Activated T-cell treated with anti-CD3 and anti-CD28 coated beads, Interleukin-2, amount 50 U/mL, for 72 hours (primary cell): ENCODE data around the gene GET4. TPM values are rescaled to one million over a fixed set of nuclear protein-coding genes. Genes with fewer than 3 reads are reported as not detected.

Experiments used
- total RNA-seq, 2 donors: library from RNA; stranded (reverse); gene quantifications; one replicate each; pipeline ENCODE4 v1.2.3, GENCODE V29; 2022

The GET4 gene
- total RNA-seq, 2 donors from 2014 or later = 33.8 to 34.9 TPM

Other genes with a start within 250 kb of the GET4 start
- 10 to 100 TPM; 12.0 to 15.9 TPM for gene DNAAF5, start 149.9 kb upstream of the GET4 start, total RNA-seq
- gene PRKAR1B, start 149.3 kb upstream of the GET4 start, total RNA-seq = 10 to 100 TPM; 33.6 to 43.5 TPM
- gene SUN1, start 44.1 kb upstream of the GET4 start, total RNA-seq = 10 to 100 TPM; 77.9 to 84.4 TPM
- gene ADAP1, start 78.1 kb downstream of the GET4 start, total RNA-seq = 10 to 100 TPM; 11.1 to 29.4 TPM
- gene COX19, start 99.0 kb downstream of the GET4 start, total RNA-seq = 10 to 100 TPM; 20.8 to 28.4 TPM
- not detected for gene CYP2W1, start 106.6 kb downstream of the GET4 start, total RNA-seq
- 1 to 10 TPM in 1 of 2 donors, under 1 TPM in 1; 0.91 to 2.7 TPM for gene GPR146, start 168.0 kb downstream of the GET4 start, total RNA-seq
- under 1 TPM; 0.24 to 0.56 TPM for gene GPER1, start 211.6 kb downstream of the GET4 start, total RNA-seq